CD4-positive, CD25-positive, alpha-beta regulatory T cell (primary cell): ENCODE measurements around the gene ZNF672. TPM values are rescaled to one million over a fixed set of nuclear protein-coding genes. Genes with fewer than 3 reads are reported as not detected.
A peak's percentile ranks its signal among the peaks of the same experiment; 100 is the strongest.

Source experiments
- ATAC-seq, 2 donors: fragments of 150-1000 bp; cut with Tn5 transposase; one replicate each; pipeline ENCODE4 v1.10.0; 2021; ENCODE audit warnings: low read depth in 2 of 2, moderate number of reproducible peaks in 2 of 2, moderate library complexity in 1 of 2
- DNase-seq, 3 donors: peaks; one replicate each; pipeline versions ENCODE4 v3.0.0 to v3.0.0-alpha.2; 2012 to 2022; ENCODE audit warnings: mixed read lengths in 1 of 3
- H3K27ac ChIP-seq: one replicate; pipeline ENCODE4 v1.7.0; 2013; ENCODE audit warnings: mild to moderate bottlenecking, low read length; ENCODE audit not compliant: insufficient read depth, poor library complexity, severe bottlenecking
- H3K27me3 ChIP-seq: one replicate; pipeline ENCODE4 v1.7.0; 2013; ENCODE audit warnings: low read length; ENCODE audit not compliant: control insufficient read depth, insufficient read depth
- H3K36me3 ChIP-seq: one replicate; pipeline ENCODE4 v1.7.0; 2013; ENCODE audit warnings: mild to moderate bottlenecking, low read length, moderate library complexity; ENCODE audit not compliant: control insufficient read depth, insufficient read depth
- H3K4me1 ChIP-seq: 2 replicates; pipeline ENCODE4 v1.7.0; 2013; ENCODE audit warnings: mild to moderate bottlenecking, low read length; ENCODE audit not compliant: insufficient read depth, control insufficient read depth, poor library complexity, severe bottlenecking
- H3K4me3 ChIP-seq: one replicate; pipeline ENCODE4 v1.7.0; 2013; ENCODE audit warnings: low read depth, mild to moderate bottlenecking, low read length, moderate library complexity
- H3K9me3 ChIP-seq, 2 experiments: 1 replicate in 1 of 2; 2 replicates in 1 of 2; pipeline ENCODE4 v1.7.0; 2013; ENCODE audit warnings: low read length in 2 of 2, mild to moderate bottlenecking in 1 of 2, moderate library complexity in 1 of 2; ENCODE audit not compliant: control insufficient read depth in 2 of 2
- H3K27ac Mint-ChIP-seq, 3 donors: one replicate each; pipeline ENCODE4 v1.8.0; 2020 to 2022; ENCODE audit warnings: mild to moderate bottlenecking in 3 of 3, mixed read lengths in 3 of 3, moderate library complexity in 2 of 3
- H3K27me3 Mint-ChIP-seq: one replicate; pipeline ENCODE4 v1.8.0; 2022; ENCODE audit warnings: mild to moderate bottlenecking, mixed read lengths
- H3K36me3 Mint-ChIP-seq: one replicate; pipeline ENCODE4 v1.8.0; 2020; ENCODE audit warnings: mixed read lengths
- H3K4me1 Mint-ChIP-seq, 4 donors: one replicate each; pipeline ENCODE4 v1.8.0; 2020 to 2022; ENCODE audit warnings: mixed read lengths in 4 of 4, mild to moderate bottlenecking in 1 of 4
- H3K4me3 Mint-ChIP-seq, 4 donors: one replicate each; pipeline ENCODE4 v1.8.0; 2020 to 2022; ENCODE audit warnings: mild to moderate bottlenecking in 4 of 4, mixed read lengths in 4 of 4, moderate library complexity in 3 of 4
- H3K9me3 Mint-ChIP-seq, 7 donors: one replicate each; pipeline ENCODE4 v1.8.0; 2020 to 2022; ENCODE audit warnings: mixed read lengths in 7 of 7, mild to moderate bottlenecking in 3 of 7, moderate library complexity in 2 of 7
- polyA plus RNA-seq, 4 donors: library from polyadenylated mRNA; unstranded; fragments of 300-500 nt; fragmentation: Illumina TruSeq; gene quantifications; one replicate each; pipeline ENCODE4 v1.2.3, GENCODE V29; 2021
- total RNA-seq: library from RNA; stranded (reverse); gene quantifications from one replicate; pipeline ENCODE4 v1.2.3, GENCODE V29; 2022

ZNF672 gene
- total and polyA plus RNA-seq, 5 donors from 2014 or later = 24.8 to 39.1 (median 29.9) TPM

DNA sequence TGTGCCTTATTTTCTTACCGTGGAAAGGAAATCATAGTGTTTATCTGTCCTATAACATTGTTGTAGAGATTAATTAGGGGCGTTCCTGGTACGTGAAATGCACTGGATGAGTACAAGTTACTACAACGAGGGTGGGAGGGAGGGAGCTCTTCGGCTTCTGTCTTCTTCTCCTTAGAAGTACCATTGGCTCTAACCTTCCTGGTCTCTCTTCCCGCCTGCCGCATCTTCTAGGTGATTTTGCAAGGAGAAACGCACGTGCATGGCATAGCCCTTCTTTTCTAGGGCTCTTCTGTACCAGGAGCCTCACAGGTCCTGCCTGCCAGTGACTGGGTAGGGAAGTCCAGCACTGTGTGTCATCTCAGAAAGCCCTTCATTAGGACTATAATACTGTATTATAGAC lies 29.1 kb upstream of the ZNF672 start:
- Histone ChIP-seq H3K4me3 (no peak overlapping the region), H3K9me3 (no peaks in the 10 kb centered on the region), H3K27ac (no peak overlapping the region), H3K4me1 (no peaks in the 10 kb centered on the region), H3K36me3 (peaks cover 18% of the 10 kb centered on the region), H3K27me3 (no peaks in the 10 kb centered on the region)
- ATAC-seq (no peak), DNase-seq (no peak)
- Mint-ChIP-seq H3K9me3 (peaks cover 0 to under 1% (median 0%) of the 10 kb centered on the region in 7 donors), H3K27me3 (no peaks in the 10 kb centered on the region), H3K4me3 (no peak overlapping the region), H3K36me3 (peaks cover 19% of the 10 kb centered on the region), H3K4me1 (peaks cover 0 to 15% (median 2%) of the 10 kb centered on the region in 4 donors), H3K27ac (no peak overlapping the region)

DNA sequence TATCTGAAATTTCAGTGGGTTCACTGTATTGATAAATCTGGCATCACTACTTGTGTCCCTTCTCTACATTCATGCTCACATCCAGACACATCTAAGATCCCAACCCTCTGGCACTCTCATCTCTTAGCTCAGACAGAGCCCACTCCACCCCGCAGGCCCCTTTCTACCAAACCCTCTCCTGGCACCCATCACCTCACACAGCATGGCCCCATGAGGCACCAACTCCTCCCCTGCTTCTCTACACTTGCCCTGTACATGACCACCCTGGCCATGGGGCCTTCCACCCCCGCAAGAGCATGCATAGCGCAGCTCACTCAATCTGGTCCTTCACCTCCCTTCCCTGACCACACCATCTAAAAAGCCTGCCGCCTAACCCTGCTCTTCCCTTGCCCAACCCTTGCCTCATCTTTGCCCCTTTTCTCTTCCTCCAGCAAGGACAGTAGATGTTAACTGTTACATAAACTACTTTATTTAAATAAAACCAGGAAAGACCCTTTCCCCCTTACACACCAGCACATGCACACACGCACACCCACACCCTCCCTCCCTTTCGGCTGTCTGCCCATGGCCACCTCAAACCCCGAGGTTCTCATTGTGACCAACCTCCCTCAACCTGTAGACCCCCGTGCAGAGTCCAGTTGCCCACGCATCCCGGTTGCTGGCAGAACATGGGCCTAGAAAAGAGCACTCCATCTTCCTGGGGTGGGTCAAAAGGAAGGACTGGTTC lies 27.9 kb upstream of the ZNF672 start:
- no peaks in the 10 kb centered on the region for H3K9me3 Mint-ChIP-seq
- Histone ChIP-seq H3K9me3 (no peaks in the 10 kb centered on the region), H3K4me1 (no peaks in the 10 kb centered on the region), H3K4me3 (no peak overlapping the region), H3K27ac (no peak overlapping the region), H3K27me3 (no peaks in the 10 kb centered on the region), H3K36me3 (peaks cover 30% of the 10 kb centered on the region)
- peaks cover 26% of the 10 kb centered on the region for H3K36me3 Mint-ChIP-seq
- H3K4me1 Mint-ChIP-seq = peaks cover 0 to 8% (median 4%) of the 10 kb centered on the region in 4 donors
- no peaks in the 10 kb centered on the region for H3K27me3 Mint-ChIP-seq
- ATAC-seq = no peak
- DNase-seq = no peak
- peak overlapping the region in 2 of 3 donors; percentile 27 to 70 for H3K27ac Mint-ChIP-seq
- no peak overlapping the region for H3K4me3 Mint-ChIP-seq

DNA sequence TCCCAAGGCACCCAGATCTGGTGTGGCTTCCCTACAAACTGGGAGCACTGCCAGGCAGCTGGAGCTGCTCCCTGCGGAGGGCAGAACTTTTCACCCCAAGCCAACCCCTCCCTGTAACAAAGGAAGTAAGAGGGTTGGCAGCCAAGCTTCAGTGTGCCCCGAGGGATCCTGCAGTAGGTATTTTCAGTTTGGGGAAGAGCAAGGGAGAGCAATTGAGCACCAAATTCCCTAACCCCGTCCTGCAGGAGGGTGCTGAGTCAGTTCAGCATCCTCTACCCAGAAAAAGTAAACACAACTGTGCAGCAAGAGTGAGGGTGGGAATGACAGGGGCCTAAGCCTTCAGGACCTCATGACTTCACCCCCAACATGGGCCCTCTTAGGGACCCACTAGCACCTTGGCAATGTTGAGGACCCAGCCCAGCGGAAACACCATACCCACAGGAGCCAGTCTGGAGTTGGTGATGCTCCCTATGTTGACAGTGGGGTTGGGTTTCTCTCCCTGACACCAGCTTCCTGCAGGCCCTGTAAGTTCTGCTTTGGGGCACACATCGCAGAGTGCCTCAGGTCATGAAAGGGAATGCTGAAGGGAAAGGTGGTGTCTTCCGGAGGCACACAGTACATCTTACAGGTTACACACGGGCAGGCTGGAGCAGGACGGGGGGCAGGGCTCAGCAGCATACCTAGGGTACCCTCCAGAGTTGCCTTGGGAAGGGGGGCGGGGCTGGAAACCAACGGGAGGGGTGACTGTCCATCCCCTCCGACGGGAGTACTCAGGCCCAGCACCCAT lies 27.1 kb upstream of the ZNF672 start:
- no peak overlapping the region for H3K27ac ChIP-seq
- ATAC-seq (no peak), DNase-seq (no peak)
- peaks cover under 1% of the 10 kb centered on the region for H3K4me1 ChIP-seq
- H3K9me3 Mint-ChIP-seq = no peaks in the 10 kb centered on the region
- H3K4me3 Mint-ChIP-seq = peak overlapping the region in 1 of 4 donors; percentile 64
- no peak overlapping the region for H3K27ac Mint-ChIP-seq
- H3K36me3 ChIP-seq = peaks cover 37% of the 10 kb centered on the region
- H3K9me3 ChIP-seq = no peaks in the 10 kb centered on the region
- H3K27me3 ChIP-seq = no peaks in the 10 kb centered on the region
- H3K4me3 ChIP-seq = no peak overlapping the region
- no peaks in the 10 kb centered on the region for H3K27me3 Mint-ChIP-seq
- H3K4me1 Mint-ChIP-seq = peaks cover 6 to 12% (median 7%) of the 10 kb centered on the region in 4 donors
- H3K36me3 Mint-ChIP-seq = peaks cover 32% of the 10 kb centered on the region

GRCh38 chr1:248811514-248812490 lies 26.2 kb upstream of the ZNF672 start:
- ATAC-seq = no peak
- Mint-ChIP-seq H3K27me3 (no peaks in the 10 kb centered on the region), H3K9me3 (no peaks in the 10 kb centered on the region), H3K4me1 (peaks cover 8 to 20% (median 11%) of the 10 kb centered on the region in 4 donors), H3K36me3 (peaks cover 41% of the 10 kb centered on the region), H3K4me3 (peak overlapping the region in 1 of 4 donors; percentile 64), H3K27ac (peak overlapping the region in 1 of 3 donors; percentile 73)
- peak in 1 of 3 donors; percentile 22 for DNase-seq
- H3K9me3 ChIP-seq = no peaks in the 10 kb centered on the region
- no peaks in the 10 kb centered on the region for H3K27me3 ChIP-seq
- H3K36me3 ChIP-seq = peaks cover 43% of the 10 kb centered on the region
- H3K4me3 ChIP-seq = no peak overlapping the region
- no peak overlapping the region for H3K27ac ChIP-seq
- peaks cover 9% of the 10 kb centered on the region for H3K4me1 ChIP-seq

DNA sequence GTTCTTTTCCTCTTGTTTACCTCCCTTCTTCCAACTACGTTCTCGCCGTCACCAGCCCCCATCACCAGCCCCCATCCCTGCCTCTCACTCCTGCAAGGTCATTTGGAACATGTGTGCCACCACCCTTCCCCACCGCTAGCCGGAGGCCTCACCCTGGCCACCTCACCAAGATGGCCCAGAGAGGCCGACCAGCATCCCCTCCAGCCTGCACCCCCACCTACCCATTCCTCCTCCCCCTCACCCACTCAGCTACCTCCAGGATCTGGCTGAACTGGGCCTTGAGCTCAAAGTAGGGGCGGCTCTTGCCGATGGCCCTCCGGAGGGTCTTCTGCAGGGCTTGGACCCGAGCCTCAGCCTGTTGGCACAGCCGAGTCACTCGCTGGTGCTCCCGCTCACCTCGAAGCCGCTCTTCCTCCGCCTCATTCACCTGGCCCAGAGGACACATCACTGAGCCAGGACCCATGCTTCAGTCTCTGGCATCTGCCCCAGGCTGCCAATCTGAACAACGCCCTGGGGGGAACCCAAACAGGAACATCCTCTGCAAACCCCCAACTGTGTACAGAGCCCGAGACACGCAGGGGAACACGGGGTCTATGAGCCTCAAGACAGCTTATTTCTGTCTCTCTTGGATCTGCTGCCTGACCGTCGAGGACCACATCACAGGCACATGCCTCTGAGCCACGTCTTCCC lies 25.1 kb upstream of the ZNF672 start:
- Mint-ChIP-seq H3K36me3 (peaks cover 41% of the 10 kb centered on the region), H3K4me3 (no peak overlapping the region), H3K27me3 (no peaks in the 10 kb centered on the region), H3K27ac (no peak overlapping the region), H3K4me1 (peaks cover 8 to 26% (median 19%) of the 10 kb centered on the region in 4 donors), H3K9me3 (no peaks in the 10 kb centered on the region)
- no peak overlapping the region for H3K4me3 ChIP-seq
- ATAC-seq (no peak), DNase-seq (no peak)
- H3K4me1 ChIP-seq = peaks cover 19% of the 10 kb centered on the region
- no peak overlapping the region for H3K27ac ChIP-seq
- no peaks in the 10 kb centered on the region for H3K9me3 ChIP-seq
- peaks cover 48% of the 10 kb centered on the region for H3K36me3 ChIP-seq
- H3K27me3 ChIP-seq = no peaks in the 10 kb centered on the region

- Histone ChIP-seq H3K4me1 (peaks cover 21% of the 10 kb centered on the region), H3K27ac (no peak overlapping the region), H3K9me3 (no peaks in the 10 kb centered on the region), H3K36me3 (peaks cover 48% of the 10 kb centered on the region), H3K4me3 (no peak overlapping the region), H3K27me3 (no peaks in the 10 kb centered on the region)
- no peaks in the 10 kb centered on the region for H3K9me3 Mint-ChIP-seq
- H3K4me3 Mint-ChIP-seq = no peak overlapping the region
- ATAC-seq (no peak), DNase-seq (no peak)
- H3K4me1 Mint-ChIP-seq = peaks cover 8 to 33% (median 24%) of the 10 kb centered on the region in 4 donors
- H3K27me3 Mint-ChIP-seq = no peaks in the 10 kb centered on the region
- no peak overlapping the region for H3K27ac Mint-ChIP-seq
- H3K36me3 Mint-ChIP-seq = peaks cover 41% of the 10 kb centered on the region
Measured at GRCh38 chr1:248813546-248813945, 24.5 kb upstream of the ZNF672 start.

DNA sequence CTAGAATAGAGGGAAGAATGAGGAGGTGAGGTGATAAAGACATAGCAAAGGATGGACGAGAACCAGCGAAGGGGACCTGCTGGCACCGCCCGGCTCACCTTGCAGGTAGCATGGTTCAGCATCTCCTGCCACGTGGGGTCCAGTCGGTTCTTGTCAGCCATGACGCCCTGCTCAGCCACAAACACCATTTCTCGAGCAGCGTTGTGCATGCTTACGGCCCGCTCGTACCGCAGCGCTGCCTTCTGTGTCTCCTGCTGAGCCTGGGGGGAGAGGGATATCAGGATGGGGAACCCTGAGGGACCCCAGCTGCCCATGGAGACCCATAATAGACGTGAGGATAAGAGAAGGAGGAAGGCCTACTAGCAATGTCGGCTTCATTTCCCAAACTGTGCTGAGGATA lies 23.7 kb upstream of the ZNF672 start:
- peaks cover 46% of the 10 kb centered on the region for H3K36me3 Mint-ChIP-seq
- DNase-seq (no peak), ATAC-seq (no peak)
- H3K4me1 Mint-ChIP-seq = peaks cover 15 to 41% (median 30%) of the 10 kb centered on the region in 4 donors
- Histone ChIP-seq H3K27me3 (no peaks in the 10 kb centered on the region), H3K9me3 (no peaks in the 10 kb centered on the region), H3K27ac (no peak overlapping the region), H3K4me1 (peaks cover 29% of the 10 kb centered on the region), H3K36me3 (peaks cover 48% of the 10 kb centered on the region), H3K4me3 (no peak overlapping the region)
- H3K9me3 Mint-ChIP-seq = no peaks in the 10 kb centered on the region
- peak overlapping the region in 1 of 3 donors; percentile 59 for H3K27ac Mint-ChIP-seq
- peak overlapping the region in 1 of 4 donors; percentile 21 for H3K4me3 Mint-ChIP-seq
- H3K27me3 Mint-ChIP-seq = no peaks in the 10 kb centered on the region
